Stimulated activated naive CD4-positive, alpha-beta T cell (primary cell): Measurements from ENCODE around the gene EID3.

ENCODE experiments used
- DNase-seq, 6 experiments: peaks; one replicate each; lab custom pipeline; 2025; lab: John Stamatoyannopoulos, UW

EID3 gene

DNA sequence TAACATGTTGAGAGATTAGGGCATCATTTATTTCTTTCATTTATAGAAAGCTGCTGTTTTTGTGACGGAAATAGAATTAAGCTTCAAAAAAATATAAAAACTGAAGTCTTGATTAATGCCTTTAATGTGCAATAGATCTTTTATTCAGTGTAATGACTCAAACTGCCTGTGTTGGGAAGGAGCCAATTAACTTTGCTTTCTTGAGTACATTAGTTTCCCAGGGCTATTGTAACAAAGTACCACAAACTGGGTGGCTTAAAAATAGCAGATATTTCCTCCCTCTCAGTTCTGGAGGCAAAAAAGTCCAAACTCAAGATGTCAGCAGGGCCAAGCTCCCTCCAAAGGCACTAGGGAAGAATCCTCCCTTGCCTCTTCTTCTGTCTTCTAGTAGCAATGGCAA, 36.6 kb downstream of the EID3 start:
- DNase-seq: no peak

DNA sequence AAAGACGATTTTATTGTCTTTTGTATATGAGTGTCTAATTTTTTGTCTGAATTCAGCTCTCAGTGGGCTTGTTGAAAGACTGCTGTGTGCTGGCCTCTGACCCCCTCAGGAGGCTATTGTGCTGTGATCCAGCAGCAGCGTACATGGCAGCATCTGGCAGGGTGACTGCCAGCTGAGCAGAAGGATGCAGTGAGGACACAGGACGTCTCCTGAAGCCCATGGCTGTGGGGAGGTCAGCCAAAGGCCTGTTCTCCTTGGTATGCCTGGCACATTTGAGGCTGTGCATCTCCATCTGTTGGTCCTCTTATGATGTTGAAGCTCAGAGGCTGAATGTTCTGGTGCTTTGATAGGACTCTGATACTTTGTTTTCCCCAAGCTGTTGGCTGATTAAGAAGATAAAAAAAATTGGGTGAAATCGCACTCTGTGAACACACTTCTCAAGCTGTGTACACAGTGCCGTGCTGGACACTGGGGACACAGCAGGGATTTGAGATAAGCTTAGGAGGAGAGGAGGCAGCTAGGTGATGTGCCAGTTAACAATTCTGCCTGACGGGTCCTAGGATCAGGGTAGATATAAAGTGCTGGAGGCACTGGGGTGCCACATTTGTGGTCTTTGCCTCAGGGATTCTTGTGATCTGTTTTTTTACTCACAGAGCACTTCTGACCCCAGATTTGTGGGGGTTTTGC, 37.5 kb downstream of the EID3 start:
- DNase-seq: no peak

DNA sequence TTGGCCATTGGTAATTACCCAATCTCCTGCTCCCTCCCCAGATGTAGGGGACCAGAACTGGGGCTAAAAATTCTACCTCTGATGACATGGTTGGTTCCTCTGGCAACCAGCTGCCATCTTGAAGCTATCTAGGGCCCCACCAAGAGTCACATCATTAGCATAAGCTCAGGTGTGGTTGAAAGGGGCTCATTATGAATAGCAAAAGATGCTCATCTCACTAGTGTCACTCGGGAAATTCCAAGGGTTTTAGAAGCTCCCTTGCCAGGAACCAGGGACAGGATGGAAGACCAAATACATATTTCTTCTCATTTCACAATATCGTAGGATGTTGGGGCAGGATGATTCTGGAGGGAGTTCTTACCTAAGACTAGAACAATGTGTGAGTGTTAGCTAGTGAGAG, 38.6 kb downstream of the EID3 start:
- no peak for DNase-seq

DNA sequence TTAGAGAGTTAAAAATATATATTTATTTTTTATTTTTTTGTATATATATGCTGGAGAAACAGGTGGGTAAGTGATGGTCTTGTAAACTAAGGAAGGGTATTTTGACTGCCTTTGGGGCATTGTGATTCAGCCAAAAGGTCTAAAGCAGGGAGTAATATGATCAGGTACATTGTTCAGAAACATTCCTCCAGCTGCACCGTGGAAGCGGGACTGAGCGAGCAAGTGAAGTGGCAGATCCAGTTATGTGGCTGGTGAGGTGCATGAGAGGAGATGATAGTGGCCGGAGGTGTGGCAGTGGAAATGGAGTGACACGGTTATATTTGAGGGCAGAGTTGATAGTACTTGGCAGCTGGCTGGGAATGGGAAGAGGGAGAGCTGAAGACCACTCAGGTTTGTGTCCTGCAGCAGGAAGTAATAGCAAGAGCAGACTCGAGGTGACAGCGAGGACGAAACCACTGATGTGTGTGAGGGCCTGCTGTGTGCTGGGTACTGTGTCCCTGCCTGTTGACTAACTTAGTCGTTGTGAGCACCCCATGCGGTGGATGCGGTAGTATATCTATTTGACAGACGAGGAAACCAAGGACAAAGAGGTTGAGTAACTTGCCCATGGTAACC, 39.2 kb downstream of the EID3 start:
- no peak for DNase-seq

GRCh38 chr12:104344682-104345081, 41.1 kb downstream of the EID3 start:
- no peak for DNase-seq

- no peak for DNase-seq
These were observed 41.9 kb downstream of the EID3 start for GRCh38 chr12:104345234-104346066.

DNA sequence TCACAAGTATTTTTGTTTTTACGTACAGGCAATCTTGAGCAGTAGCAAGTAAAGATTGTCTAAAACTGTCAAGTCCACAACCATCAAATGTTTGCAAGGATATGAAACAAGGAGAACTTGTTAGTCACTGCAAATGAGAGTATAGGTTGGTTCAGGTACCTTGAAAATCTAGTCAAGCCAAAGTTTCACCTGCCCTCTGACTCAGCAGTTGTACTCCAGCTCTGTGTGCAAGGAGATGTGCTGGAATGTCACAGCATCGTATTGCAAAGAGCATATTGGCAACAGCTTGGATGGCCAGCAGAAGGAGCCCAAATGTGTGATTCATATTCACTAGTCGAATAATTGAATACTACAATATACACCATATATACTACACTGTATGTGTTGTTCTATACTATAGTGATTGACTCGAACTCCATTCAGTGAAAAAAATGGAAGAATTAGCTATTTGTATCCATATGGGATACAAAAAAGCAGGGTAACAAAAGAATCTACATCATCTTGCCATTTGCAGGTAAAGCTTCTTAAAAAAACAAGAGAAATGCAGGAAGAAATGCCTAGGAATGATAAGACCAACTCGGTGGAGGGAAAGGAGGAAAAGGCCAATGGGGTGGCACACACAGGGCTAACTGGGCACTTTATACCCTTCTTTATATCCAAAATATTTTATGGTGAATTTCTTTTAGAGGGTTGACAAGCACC, 44.0 kb downstream of the EID3 start:
- DNase-seq: no peak

GRCh38 chr12:104348283-104348993, 44.9 kb downstream of the EID3 start:
- no peak for DNase-seq

DNA sequence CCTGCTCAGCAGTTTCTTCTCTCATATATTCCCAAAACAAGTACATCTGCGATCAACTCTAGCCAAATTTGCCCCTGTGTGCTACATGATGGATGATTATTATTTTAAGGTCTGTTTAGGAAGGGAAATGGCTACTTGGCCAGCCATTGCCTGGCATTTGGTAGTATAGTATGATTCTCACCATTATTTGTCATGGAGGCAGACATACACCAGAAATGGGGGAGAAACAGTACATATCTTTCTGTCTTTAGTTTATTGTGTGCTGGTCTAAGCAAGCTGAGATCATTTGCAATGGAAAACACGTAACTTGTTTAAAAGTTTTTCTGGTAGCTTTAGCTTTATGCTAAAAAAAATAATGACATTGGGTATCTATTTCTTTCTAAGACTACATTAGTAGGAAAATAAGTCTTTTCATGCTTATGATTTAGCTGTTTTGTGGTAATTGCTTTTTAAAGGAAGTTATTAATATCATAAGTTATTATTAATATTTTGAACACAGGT, 45.5 kb downstream of the EID3 start:
- no peak for DNase-seq

GRCh38 chr12:104350211-104351056, 46.9 kb downstream of the EID3 start:
- DNase-seq: no peak

- DNase-seq: no peak
These were observed 47.8 kb downstream of the EID3 start for GRCh38 chr12:104351057-104351983.

DNA sequence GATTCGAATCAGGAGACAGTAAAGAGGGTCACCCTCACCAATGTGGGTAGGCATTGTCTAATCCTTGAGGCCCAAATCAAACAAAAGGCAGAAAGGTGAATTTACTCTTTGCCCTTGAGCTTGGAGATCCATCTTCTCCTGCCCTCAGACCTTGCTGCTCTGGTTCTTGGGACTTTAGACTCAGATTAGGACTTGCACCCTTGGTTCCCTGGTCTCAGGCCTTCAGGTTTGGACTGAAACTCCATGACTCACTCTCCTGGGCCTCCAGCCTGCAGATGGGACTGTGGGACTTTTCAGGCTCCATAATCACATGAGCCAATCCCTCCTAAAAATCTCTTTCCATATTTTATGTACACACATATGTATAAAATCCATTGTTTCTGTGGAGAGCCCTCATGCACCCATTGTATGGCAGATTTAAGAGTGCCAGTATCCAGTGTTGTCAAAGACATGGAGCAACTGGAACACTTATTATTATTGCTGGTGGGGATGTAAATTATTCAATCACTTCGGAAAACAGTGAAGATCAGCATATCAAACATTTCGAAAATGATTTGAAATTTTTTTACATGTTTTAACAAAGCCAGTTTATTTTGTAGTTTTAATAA, 48.7 kb downstream of the EID3 start:
- DNase-seq: no peak

GRCh38 chr12:104353012-104353981, 49.8 kb downstream of the EID3 start:
- DNase-seq: no peak

DNA sequence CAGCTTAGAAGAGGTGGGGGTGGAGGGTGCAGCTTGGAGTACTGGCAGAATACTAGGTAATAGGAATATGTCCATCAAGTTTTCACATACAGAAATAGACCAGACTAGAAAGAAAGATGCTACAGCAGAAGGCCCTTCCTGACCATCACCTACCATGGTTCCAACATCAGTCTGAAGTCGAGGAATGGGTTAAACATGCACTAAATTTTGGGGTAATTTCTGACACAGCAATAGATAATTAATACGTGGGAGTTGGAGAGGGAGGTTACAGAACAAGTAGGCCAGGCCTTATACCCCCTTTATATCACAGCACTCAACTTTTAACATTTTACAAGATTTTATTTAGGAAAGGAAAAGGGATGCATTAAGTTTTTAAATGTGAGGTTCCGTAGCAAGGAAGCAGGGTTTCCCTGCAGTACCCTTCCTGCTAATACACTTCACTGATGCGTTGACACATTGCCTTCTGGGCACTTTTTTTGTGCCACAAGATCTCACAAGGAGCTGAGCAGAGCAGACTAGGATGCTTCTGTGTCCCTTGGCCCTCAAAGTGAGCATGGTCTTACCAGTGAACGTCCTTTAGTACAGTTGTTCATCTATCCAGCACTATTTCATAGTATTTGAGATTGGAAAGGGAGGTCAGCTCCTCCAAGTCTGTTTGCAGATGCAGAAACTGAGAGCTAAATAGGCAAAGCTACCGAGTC, 50.8 kb downstream of the EID3 start:
- DNase-seq: no peak
